Heart right ventricle (tissue), 16 donors: ENCODE results near the gene FAM193B. TPM values are rescaled to one million over a fixed set of nuclear protein-coding genes. Genes with fewer than 3 reads are reported as not detected.

Source experiments
- ATAC-seq, 8 donors: fragments of 200-7000 bp; cut with Tn5 transposase; one replicate each; pipeline ENCODE4 v1.9.1; 2020; ENCODE audit warnings: mild to moderate bottlenecking in 8 of 8, moderate library complexity in 8 of 8, moderate number of reproducible peaks in 1 of 8
- DNase-seq, 2 donors: peaks; one replicate each; pipeline ENCODE4 v3.0.0-alpha.2; 2020
- H3K27ac ChIP-seq, 10 donors: fragments of 200-600 bp; sonication (generic) in 2 of 10; one replicate each; pipeline versions ENCODE4 v1.5.0 to v1.8.0; 2020 to 2022; ENCODE audit warnings: mild to moderate bottlenecking in 3 of 10
- H3K27me3 ChIP-seq, 7 donors: fragments of 200-600 bp; one replicate each; pipeline ENCODE4 v1.8.0; 2021 to 2022; ENCODE audit warnings: mild to moderate bottlenecking in 2 of 7
- H3K36me3 ChIP-seq, 9 donors: fragments of 200-600 bp; sonication (generic) in 1 of 9; one replicate each; pipeline versions ENCODE4 v1.5.0 to v1.8.0; 2020 to 2022; ENCODE audit warnings: mild to moderate bottlenecking in 2 of 9
- H3K4me1 ChIP-seq, 9 donors: fragments of 200-600 bp; sonication (generic) in 1 of 9; one replicate each; pipeline versions ENCODE4 v1.5.0 to v1.8.0; 2020 to 2022; ENCODE audit warnings: mild to moderate bottlenecking in 4 of 9
- H3K4me3 ChIP-seq, 10 donors: fragments of 200-600 bp; sonication (generic) in 2 of 10; one replicate each; pipeline versions ENCODE4 v1.5.0 to v1.8.0; 2020 to 2022; ENCODE audit warnings: mild to moderate bottlenecking in 7 of 10, moderate library complexity in 2 of 10
- H3K9me3 ChIP-seq, 11 donors: fragments of 200-600 bp in 10 of 11; sonication (generic) in 2 of 11; one replicate each; pipeline versions ENCODE4 v1.5.0 to v1.8.0; 2013 to 2022; ENCODE audit warnings: mild to moderate bottlenecking in 2 of 11, control low read depth in 1 of 11, moderate library complexity in 1 of 11
- WGBS, 2 donors: extraction: QIAGEN DNeasy Blood & Tissue Kit; methylation state at CpG; one replicate each; pipeline ENCODE4 v1.1.7; 2013; ENCODE audit warnings: inconsistent platforms in 1 of 2; 5-methylcytosine and 5-hydroxymethylcytosine counted together
- intact Hi-C, 10 donors: fragments of 100-400 bp; cut with DNase I; formaldehyde crosslinking; loops; one replicate each; pipeline versions ENCODE4 v1.11.1 to v1.14.2; 2022
- polyA plus RNA-seq, 2 donors: library from polyadenylated mRNA; stranded (reverse); fragments of 200-250 nt; gene quantifications; one replicate each; pipeline ENCODE4 v1.2.3, GENCODE V29; 2013
- total RNA-seq, 10 donors: library from RNA; stranded (reverse); fragmentation: NEBNext Ultra II Directional in 3 of 10; extraction: Animal tissue kit (Norgen Biotek cat#: 25700) in 3 of 10; gene quantifications; one replicate each; pipeline versions ENCODE4 v1.2.1 to v1.2.4, GENCODE V29; 2021 to 2023
- TF ChIP-seq, protein P1 (sequence below), 9 donors: fragments of 200-600 bp; sonication (generic) in 2 of 9; IDR thresholded peaks; one replicate each; pipeline versions ENCODE4 v1.5.0 to v1.8.0; 2021 to 2022; ENCODE audit warnings: antibody characterized with exemption in 9 of 9, mild to moderate bottlenecking in 5 of 9, moderate library complexity in 1 of 9
- donor health status: Arrhythmogenic right ventricular cardiomyopathy.
- donor health status: ischemic (EF 13 %, LVEDD 7.1; RV severe dilation, severe dysfunction).
- donor health status: healthy with polysubstance abuse.
- donor health status: DM: no; HTN: yes; CAD: no.
- donor health status: DM: no; HTN: no; CAD: no.
- donor health status: ischemic (EF 25% LVEDD 6.9; RV normal size, moderate dysfunction).
- donor health status: ischemic (EF 25% LVEDD 5.7; RV mildly dilated, moderate dysfunction).
- donor health status: healthy.
- donor health status: DM: yes; HTN: yes; CAD: no.
- donor health status: Ischemic cardiomyopathy.
- donor health status: ischemic (EF 35%, LVEDD 5.7; RV mildly dilated, moderate dysfunction).
- donor health status: nonischemic (EF 11% LVEDD 7.7; RV severe dilation, severe dysfunction).
- donor health status: DM: yes; HTN: yes; CAD: no.
- donor health status: PGD.
- donor health status: ischemic (EF 29% LVEDD 5.4; RV normal size, mild dysfunction).
- donor health status: nonischemic (EF 23%, LVEDD 6.1; RV moderate dilation, normal function).

The FAM193B gene
- total and polyA plus RNA-seq, 12 donors, result 14.1 to 201 (median 21.7) TPM

- Histone ChIP-seq H3K27me3 (no peaks in the 10 kb centered on the region), H3K9me3 (no peaks in the 10 kb centered on the region), H3K27ac (peak overlapping the region in 8 of 10 donors; percentile 85 to 98 (median 96)), H3K36me3 (peaks cover 0 to 60% (median 30%) of the 10 kb centered on the region in 9 donors), H3K4me3 (peak overlapping the region in 1 of 10 donors; percentile 91), H3K4me1 (peaks cover 15 to 66% (median 52%) of the 10 kb centered on the region in 9 donors)
- ATAC-seq (no peak), DNase-seq (no peak)
- 85 to 87% methylated on average over 5 of the region's 5 CpGs for WGBS, 2 donors
- intact Hi-C loops, result loop anchor here in 1 of 10 donors (10.0 kb wide), 1 partner anchor 179 kb away; the partner anchor contains the start of gene MXD3
- TF ChIP-seq, protein P1, sequence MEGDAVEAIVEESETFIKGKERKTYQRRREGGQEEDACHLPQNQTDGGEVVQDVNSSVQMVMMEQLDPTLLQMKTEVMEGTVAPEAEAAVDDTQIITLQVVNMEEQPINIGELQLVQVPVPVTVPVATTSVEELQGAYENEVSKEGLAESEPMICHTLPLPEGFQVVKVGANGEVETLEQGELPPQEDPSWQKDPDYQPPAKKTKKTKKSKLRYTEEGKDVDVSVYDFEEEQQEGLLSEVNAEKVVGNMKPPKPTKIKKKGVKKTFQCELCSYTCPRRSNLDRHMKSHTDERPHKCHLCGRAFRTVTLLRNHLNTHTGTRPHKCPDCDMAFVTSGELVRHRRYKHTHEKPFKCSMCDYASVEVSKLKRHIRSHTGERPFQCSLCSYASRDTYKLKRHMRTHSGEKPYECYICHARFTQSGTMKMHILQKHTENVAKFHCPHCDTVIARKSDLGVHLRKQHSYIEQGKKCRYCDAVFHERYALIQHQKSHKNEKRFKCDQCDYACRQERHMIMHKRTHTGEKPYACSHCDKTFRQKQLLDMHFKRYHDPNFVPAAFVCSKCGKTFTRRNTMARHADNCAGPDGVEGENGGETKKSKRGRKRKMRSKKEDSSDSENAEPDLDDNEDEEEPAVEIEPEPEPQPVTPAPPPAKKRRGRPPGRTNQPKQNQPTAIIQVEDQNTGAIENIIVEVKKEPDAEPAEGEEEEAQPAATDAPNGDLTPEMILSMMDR (IDR thresholded peaks at IDR 0.05), result no peak
Measured at GRCh38 chr5:177493795-177494345, 60.5 kb downstream of the FAM193B start.

GRCh38 chr5:177492841-177493240 is 61.5 kb downstream of the FAM193B start:
- Histone ChIP-seq H3K9me3 (no peaks in the 10 kb centered on the region), H3K4me3 (no peak overlapping the region), H3K27ac (peak overlapping the region in 7 of 10 donors; percentile 1 to 97 (median 85)), H3K4me1 (peaks cover 15 to 56% (median 45%) of the 10 kb centered on the region in 9 donors), H3K27me3 (no peaks in the 10 kb centered on the region), H3K36me3 (peaks cover 2 to 70% (median 41%) of the 10 kb centered on the region in 9 donors)
- TF ChIP-seq, protein P1 (IDR thresholded peaks at IDR 0.05), result no peak
- WGBS, 2 donors, result 52 to 62% methylated on average over 7 of the region's 7 CpGs
- intact Hi-C loops, result loop anchor here in 1 of 10 donors (10.0 kb wide), 1 partner anchor 178 kb away; the partner anchor contains the start of gene MXD3
- ATAC-seq (no peak), DNase-seq (no peak)

- peaks cover 4 to 77% (median 47%) of the 10 kb centered on the region in 9 donors for H3K36me3 ChIP-seq
- intact Hi-C loops, result loop anchor here in 1 of 10 donors (10.0 kb wide), 1 partner anchor 177 kb away; the partner anchor contains the start of gene MXD3
- no peaks in the 10 kb centered on the region for H3K9me3 ChIP-seq
- peak overlapping the region in 3 of 10 donors; percentile 95 to 97 (median 97) for H3K27ac ChIP-seq
- no peak for DNase-seq
- no peak overlapping the region for H3K4me3 ChIP-seq
- H3K27me3 ChIP-seq, result no peaks in the 10 kb centered on the region
- TF ChIP-seq, protein P1 (IDR thresholded peaks at IDR 0.05), result no peak
- H3K4me1 ChIP-seq, result peaks cover 15 to 54% (median 44%) of the 10 kb centered on the region in 9 donors
- 93% methylated on average over 53 to 54 of the region's 54 CpGs for WGBS, 2 donors
- ATAC-seq, result no peak
Measured at GRCh38 chr5:177491983-177492746, 62.2 kb downstream of the FAM193B start.

DNA sequence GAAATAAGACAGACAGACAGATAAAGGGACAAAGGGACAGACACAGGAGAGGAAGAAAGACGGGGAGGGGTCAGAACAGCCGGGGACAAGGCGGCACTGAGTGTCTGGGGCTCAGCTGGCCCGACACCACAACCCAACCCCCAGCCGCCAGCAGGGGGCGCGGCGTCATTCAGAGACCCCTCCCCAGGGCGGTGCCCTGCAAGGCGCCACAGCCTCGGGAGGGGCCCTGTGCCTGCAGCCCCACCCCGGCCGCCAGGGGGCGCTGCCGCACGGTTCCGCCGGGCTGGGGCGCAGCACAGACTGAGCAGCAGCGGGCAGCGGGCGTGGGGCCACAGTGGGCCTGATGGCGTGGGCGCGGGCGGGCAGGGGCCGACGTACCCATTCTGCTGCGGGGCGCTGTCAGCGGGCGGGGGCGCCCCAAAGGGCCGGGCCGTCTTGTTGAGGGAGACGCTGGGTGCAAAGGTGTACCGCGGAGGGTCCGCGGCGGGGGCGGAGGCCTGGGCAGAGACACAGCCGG is 62.9 kb downstream of the FAM193B start:
- no peaks in the 10 kb centered on the region for H3K9me3 ChIP-seq
- DNase-seq (no peak), ATAC-seq (peak in 1 of 8 donors; percentile 1)
- 65 to 70% methylated on average over 41 to 43 of the region's 43 CpGs for WGBS, 2 donors
- peaks cover 4 to 83% (median 50%) of the 10 kb centered on the region in 9 donors for H3K36me3 ChIP-seq
- peak overlapping the region in 1 of 10 donors; percentile 9 for H3K27ac ChIP-seq
- TF ChIP-seq, protein P1 (IDR thresholded peaks at IDR 0.05), result peak; percentile 48 to 72 (median 61)
- intact Hi-C loops, result loop anchor here in 1 of 10 donors (10.0 kb wide), 1 partner anchor 177 kb away; the partner anchor contains the start of gene MXD3
- no peak overlapping the region for H3K4me3 ChIP-seq
- no peaks in the 10 kb centered on the region for H3K27me3 ChIP-seq
- peaks cover 14 to 52% (median 43%) of the 10 kb centered on the region in 9 donors for H3K4me1 ChIP-seq
